OCI-LY1 (cell line): Measurements from ENCODE around the gene DOCK6.

Source experiments
- H2AFZ ChIP-seq: fragments of 200-600 bp; sonication (generic), shearing (Covaris generic); 2 replicates; pipeline ENCODE4 v1.6.0; 2014; ENCODE audit warnings: antibody characterized with exemption, mild to moderate bottlenecking, low read length
- H3F3A ChIP-seq: fragments of 200-600 bp; sonication (generic), shearing (Covaris generic); 2 replicates; pipeline ENCODE4 v1.6.0; 2014; ENCODE audit warnings: mild to moderate bottlenecking, antibody characterized with exemption, low read length, moderate library complexity; ENCODE audit not compliant: insufficient read depth
- H3K27ac ChIP-seq: fragments of 200-600 bp; sonication (generic); 2 replicates; pipeline ENCODE4 v1.5.1; 2014; ENCODE audit warnings: low read length, mixed run types, mild to moderate bottlenecking, low read depth; ENCODE audit not compliant: poor library complexity, severe bottlenecking
- H3K27me3 ChIP-seq: fragments of 200-600 bp; sonication (generic); 2 replicates; pipeline ENCODE4 v1.6.0; 2014; ENCODE audit warnings: antibody characterized with exemption, mild to moderate bottlenecking, low read length, moderate library complexity; ENCODE audit not compliant: insufficient read depth
- H3K36me3 ChIP-seq: fragments of 200-600 bp; sonication (generic); 2 replicates; pipeline ENCODE4 v1.6.1; 2014; ENCODE audit warnings: mild to moderate bottlenecking, antibody characterized with exemption, low read length, moderate library complexity, mixed read lengths; ENCODE audit not compliant: insufficient read depth
- H3K4me1 ChIP-seq: fragments of 200-600 bp; sonication (generic); 2 replicates; pipeline ENCODE4 v1.5.1; 2014; ENCODE audit warnings: mild to moderate bottlenecking, low read length, moderate library complexity; ENCODE audit not compliant: insufficient read depth, severe bottlenecking
- H3K4me2 ChIP-seq: fragments of 200-600 bp; sonication (generic), shearing (Covaris generic); 2 replicates; pipeline ENCODE4 v1.6.1; 2014; ENCODE audit warnings: low read length
- H3K4me3 ChIP-seq: fragments of 200-600 bp; sonication (generic); 2 replicates; pipeline ENCODE4 v1.5.1; 2014; ENCODE audit warnings: low read length, low read depth, mild to moderate bottlenecking, mixed read lengths; ENCODE audit not compliant: poor library complexity, severe bottlenecking
- H3K79me2 ChIP-seq: fragments of 200-600 bp; shearing (Covaris generic); 2 replicates; pipeline ENCODE4 v1.6.1; 2016; ENCODE audit warnings: mixed run types, low read length, mixed read lengths; ENCODE audit not compliant: insufficient read depth
- H3K9ac ChIP-seq: fragments of 200-600 bp; sonication (generic), shearing (Covaris generic); 2 replicates; pipeline ENCODE4 v1.6.1; 2014; ENCODE audit warnings: mild to moderate bottlenecking, low read length, mixed read lengths
- H3K9me2 ChIP-seq: fragments of 200-600 bp; sonication (generic), shearing (Covaris generic); 2 replicates; pipeline ENCODE4 v1.6.1; 2014; ENCODE audit warnings: low read depth, mild to moderate bottlenecking, low read length, mixed read lengths
- H3K9me3 ChIP-seq: fragments of 200-600 bp; shearing (Covaris generic); 2 replicates; pipeline ENCODE4 v1.6.1; 2014; ENCODE audit warnings: low read length, mixed read lengths
- H4K20me1 ChIP-seq: fragments of 200-600 bp; sonication (generic), shearing (Covaris generic); 2 replicates; pipeline ENCODE4 v1.6.0; 2016; ENCODE audit warnings: mild to moderate bottlenecking, low read length; ENCODE audit not compliant: insufficient read depth
- CTCF ChIP-seq: fragments of 200-600 bp; sonication (generic), shearing (Covaris generic); IDR thresholded peaks from 2 replicates; pipeline ENCODE4 v1.5.1; 2017; ENCODE audit warnings: mild to moderate bottlenecking, antibody characterized with exemption, low read length, moderate library complexity, mixed read lengths
- EZH2 ChIP-seq: fragments of 200-600 bp; sonication (generic), shearing (Covaris generic); IDR thresholded peaks from 2 replicates; pipeline ENCODE4 v1.8.0; 2017; ENCODE audit warnings: borderline replicate concordance, mixed run types, mild to moderate bottlenecking, antibody characterized with exemption, low read length, moderate library complexity, mixed read lengths

DOCK6 gene

GRCh38 chr19:11177592-11177991, 84.7 kb downstream of the DOCK6 start:
- no peaks in the 10 kb centered on the region for H4K20me1 ChIP-seq
- no peak overlapping the region for H3K27ac ChIP-seq
- no peaks in the 10 kb centered on the region for H3K79me2 ChIP-seq
- no peaks in the 10 kb centered on the region for H3F3A ChIP-seq
- no peak overlapping the region for H3K9ac ChIP-seq
- no peak overlapping the region for H3K4me2 ChIP-seq
- no peaks in the 10 kb centered on the region for H3K9me2 ChIP-seq
- H2AFZ ChIP-seq: no peak overlapping the region
- TF ChIP-seq EZH2 (no peak), CTCF (no peak)
- no peak overlapping the region for H3K4me3 ChIP-seq
- peaks cover 17% of the 10 kb centered on the region for H3K4me1 ChIP-seq
- peaks cover 56% of the 10 kb centered on the region for H3K36me3 ChIP-seq
- H3K9me3 ChIP-seq: no peaks in the 10 kb centered on the region
- no peaks in the 10 kb centered on the region for H3K27me3 ChIP-seq

GRCh38 chr19:11176466-11177193, 85.7 kb downstream of the DOCK6 start:
- Histone ChIP-seq H3K36me3 (peaks cover 63% of the 10 kb centered on the region), H3F3A (no peaks in the 10 kb centered on the region), H3K4me2 (no peak overlapping the region), H3K9me3 (no peaks in the 10 kb centered on the region), H3K79me2 (no peaks in the 10 kb centered on the region), H4K20me1 (no peaks in the 10 kb centered on the region), H3K9me2 (no peaks in the 10 kb centered on the region), H3K4me3 (no peak overlapping the region), H3K9ac (no peak overlapping the region), H3K4me1 (peaks cover 17% of the 10 kb centered on the region), H2AFZ (no peak overlapping the region), H3K27ac (no peak overlapping the region), H3K27me3 (no peaks in the 10 kb centered on the region)
- no peak for TF ChIP-seq EZH2
- TF ChIP-seq CTCF: no peak

GRCh38 chr19:11175920-11176319, 86.4 kb downstream of the DOCK6 start:
- Histone ChIP-seq H4K20me1 (no peaks in the 10 kb centered on the region), H3K27me3 (no peaks in the 10 kb centered on the region), H3K4me1 (peaks cover 17% of the 10 kb centered on the region), H3K4me3 (no peak overlapping the region), H2AFZ (no peak overlapping the region), H3K36me3 (peaks cover 63% of the 10 kb centered on the region), H3K4me2 (no peak overlapping the region), H3K79me2 (no peaks in the 10 kb centered on the region), H3K9me3 (no peaks in the 10 kb centered on the region), H3F3A (no peaks in the 10 kb centered on the region), H3K9ac (no peak overlapping the region), H3K9me2 (no peaks in the 10 kb centered on the region), H3K27ac (no peak overlapping the region)
- TF ChIP-seq EZH2 (no peak), CTCF (no peak)
